WTC11 (cell line): ENCODE results near the gene KPNB1. TPM values are rescaled to one million over a fixed set of nuclear protein-coding genes. Genes with fewer than 3 reads are reported as not detected.
A peak's percentile ranks its signal among the peaks of the same experiment; 100 is the strongest.

Source experiments
- ATAC-seq: fragments of 200-7000 bp; cut with Tn5 transposase; 2 replicates; pipeline ENCODE4 v1.10.0; 2021; ENCODE audit warnings: mild to moderate bottlenecking, moderate library complexity
- CTCF ChIA-PET: fragments of 300-600 bp; sonication (Branson Sonifier 250); formaldehyde crosslinking; loops from one replicate; lab custom pipeline; 2021; ENCODE audit warnings: antibody characterized with exemption; lab: Charles Lee
- POLR2A ChIA-PET: fragments of 350-600 bp; sonication (Branson Sonifier 250); formaldehyde crosslinking; loops from one replicate; lab custom pipeline; 2021; ENCODE audit warnings: antibody characterized with exemption; lab: Charles Lee
- DNase-seq: peaks from one replicate; pipeline ENCODE4 v3.0.0; 2021; ENCODE audit warnings: low spot score
- H3K27ac Mint-ChIP-seq: 2 replicates; pipeline ENCODE4 v1.8.0; 2021; ENCODE audit warnings: mixed read lengths
- H3K27me3 Mint-ChIP-seq: 2 replicates; pipeline ENCODE4 v1.8.0; 2021; ENCODE audit warnings: low read depth, mild to moderate bottlenecking, moderate library complexity, mixed read lengths
- H3K36me3 Mint-ChIP-seq: 2 replicates; pipeline ENCODE4 v1.8.0; 2021; ENCODE audit warnings: mixed read lengths
- H3K4me1 Mint-ChIP-seq: 2 replicates; pipeline ENCODE4 v1.8.0; 2022; ENCODE audit warnings: mixed read lengths
- H3K4me3 Mint-ChIP-seq: 2 replicates; pipeline ENCODE4 v1.8.0; 2021; ENCODE audit warnings: mild to moderate bottlenecking, moderate library complexity, mixed read lengths
- H3K9me3 Mint-ChIP-seq: 2 replicates; pipeline ENCODE4 v1.8.0; 2021; ENCODE audit warnings: mixed read lengths
- ESRRA ChIP-seq: sonication (generic); formaldehyde crosslinking; IDR thresholded peaks from 2 replicates; pipeline ENCODE4 v1.8.1; 2022; ENCODE audit warnings: mild to moderate bottlenecking, missing genetic modification reagents, borderline replicate concordance
- FOXJ3 ChIP-seq: sonication (generic); formaldehyde crosslinking; IDR thresholded peaks from 2 replicates; pipeline ENCODE4 v1.9.0; 2021; ENCODE audit warnings: missing genetic modification reagents, mild to moderate bottlenecking, borderline replicate concordance
- FOXP1 ChIP-seq: sonication (generic); formaldehyde crosslinking; IDR thresholded peaks from 2 replicates; pipeline ENCODE4 v1.8.0; 2022; ENCODE audit warnings: missing genetic modification reagents, mild to moderate bottlenecking, moderate library complexity, borderline replicate concordance
- NFYB ChIP-seq: sonication (generic); formaldehyde crosslinking; conservative IDR thresholded peaks from 2 replicates; pipeline ENCODE4 v1.8.0; 2022; ENCODE audit warnings: low read depth, missing genetic modification reagents
- NR3C1 ChIP-seq: sonication (generic); formaldehyde crosslinking; conservative IDR thresholded peaks from 2 replicates; pipeline ENCODE4 v1.8.1; 2023; ENCODE audit warnings: low read depth, mild to moderate bottlenecking, missing genetic modification reagents
- RELA ChIP-seq: sonication (generic); formaldehyde crosslinking; IDR thresholded peaks from 2 replicates; pipeline ENCODE4 v1.8.1; 2022; ENCODE audit warnings: missing genetic modification reagents, mild to moderate bottlenecking, borderline replicate concordance
- SMAD3 ChIP-seq: sonication (generic); formaldehyde crosslinking; IDR thresholded peaks from 2 replicates; pipeline ENCODE4 v1.8.0; 2022; ENCODE audit warnings: missing genetic modification reagents, mild to moderate bottlenecking, borderline replicate concordance
- SMAD4 ChIP-seq: sonication (generic); formaldehyde crosslinking; IDR thresholded peaks from 2 replicates; pipeline ENCODE4 v1.8.0; 2022; ENCODE audit warnings: mild to moderate bottlenecking, missing genetic modification reagents
- TEAD1 ChIP-seq: sonication (generic); formaldehyde crosslinking; IDR thresholded peaks from 2 replicates; pipeline ENCODE4 v1.8.0; 2022; ENCODE audit warnings: mild to moderate bottlenecking, missing genetic modification reagents
- ZNF219 ChIP-seq: sonication (generic); formaldehyde crosslinking; IDR thresholded peaks from 2 replicates; pipeline ENCODE4 v1.8.0; 2023; ENCODE audit warnings: missing genetic modification reagents, mild to moderate bottlenecking, borderline replicate concordance
- ZNF317 ChIP-seq: sonication (generic); formaldehyde crosslinking; IDR thresholded peaks from 2 replicates; pipeline ENCODE4 v1.8.1; 2023; ENCODE audit warnings: low read depth, mild to moderate bottlenecking, moderate library complexity, missing genetic modification reagents, borderline replicate concordance
- ZNF423 ChIP-seq: fragments of 250-450 bp; sonication (Bioruptor Pico); IDR thresholded peaks from 2 replicates; pipeline ENCODE4 v2.1.2; 2022; ENCODE audit warnings: mild to moderate bottlenecking, moderate library complexity
- total RNA-seq: library from RNA; stranded (reverse); gene quantifications from 3 replicates; pipeline ENCODE4 v1.2.3, GENCODE V29; 2021
- TF ChIP-seq, protein P1 (sequence below): sonication (generic); formaldehyde crosslinking; conservative IDR thresholded peaks from 2 replicates; pipeline ENCODE4 v1.8.1; 2023; ENCODE audit warnings: mild to moderate bottlenecking, low read depth, missing genetic modification reagents, moderate library complexity
- TF ChIP-seq, protein P2 (sequence below): fragments of 250-450 bp; sonication (Bioruptor Pico); IDR thresholded peaks from 2 replicates; pipeline ENCODE4 v1.9.0; 2021; ENCODE audit warnings: mild to moderate bottlenecking
- TF ChIP-seq, protein P3 (sequence below): sonication (generic); formaldehyde crosslinking; IDR thresholded peaks from 2 replicates; pipeline ENCODE4 v1.8.0; 2022; ENCODE audit warnings: mild to moderate bottlenecking, missing genetic modification reagents
- TF ChIP-seq, protein P4 (sequence below): sonication (generic); formaldehyde crosslinking; IDR thresholded peaks from 2 replicates; pipeline ENCODE4 v1.8.1; 2023; ENCODE audit warnings: mild to moderate bottlenecking, missing genetic modification reagents
- TF ChIP-seq, protein P5 (sequence below): sonication (generic); formaldehyde crosslinking; IDR thresholded peaks from 2 replicates; pipeline ENCODE4 v1.8.1; 2022; ENCODE audit warnings: mild to moderate bottlenecking, moderate library complexity, missing genetic modification reagents
- TF ChIP-seq, protein P6 (sequence below): sonication (generic); formaldehyde crosslinking; IDR thresholded peaks from 2 replicates; pipeline ENCODE4 v1.8.1; 2022; ENCODE audit warnings: low read depth, mild to moderate bottlenecking, moderate library complexity, missing genetic modification reagents, borderline replicate concordance

The KPNB1 gene
- total RNA-seq, 1 experiment from 2014 or later = 506 TPM

DNA sequence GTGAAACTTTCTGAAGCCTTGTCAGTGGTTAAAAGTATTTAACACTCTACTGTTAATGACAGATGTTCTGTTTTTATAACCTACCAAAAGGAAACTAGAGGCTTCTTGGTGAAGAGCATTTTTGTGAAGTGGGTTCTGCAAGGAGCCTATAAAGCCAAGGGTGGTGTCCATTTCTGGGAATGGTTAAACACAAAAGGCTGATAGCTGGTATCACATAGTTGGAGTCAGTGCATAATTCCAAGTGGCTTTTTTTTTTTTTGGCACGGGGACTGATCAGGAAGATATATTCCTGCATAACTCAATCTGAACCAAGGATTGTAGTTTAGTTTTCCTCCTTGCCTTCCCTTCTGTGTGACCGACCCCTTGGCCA lies 27.6 kb upstream of the KPNB1 start:
- no peak for ATAC-seq
- TF ChIP-seq, protein P1, sequence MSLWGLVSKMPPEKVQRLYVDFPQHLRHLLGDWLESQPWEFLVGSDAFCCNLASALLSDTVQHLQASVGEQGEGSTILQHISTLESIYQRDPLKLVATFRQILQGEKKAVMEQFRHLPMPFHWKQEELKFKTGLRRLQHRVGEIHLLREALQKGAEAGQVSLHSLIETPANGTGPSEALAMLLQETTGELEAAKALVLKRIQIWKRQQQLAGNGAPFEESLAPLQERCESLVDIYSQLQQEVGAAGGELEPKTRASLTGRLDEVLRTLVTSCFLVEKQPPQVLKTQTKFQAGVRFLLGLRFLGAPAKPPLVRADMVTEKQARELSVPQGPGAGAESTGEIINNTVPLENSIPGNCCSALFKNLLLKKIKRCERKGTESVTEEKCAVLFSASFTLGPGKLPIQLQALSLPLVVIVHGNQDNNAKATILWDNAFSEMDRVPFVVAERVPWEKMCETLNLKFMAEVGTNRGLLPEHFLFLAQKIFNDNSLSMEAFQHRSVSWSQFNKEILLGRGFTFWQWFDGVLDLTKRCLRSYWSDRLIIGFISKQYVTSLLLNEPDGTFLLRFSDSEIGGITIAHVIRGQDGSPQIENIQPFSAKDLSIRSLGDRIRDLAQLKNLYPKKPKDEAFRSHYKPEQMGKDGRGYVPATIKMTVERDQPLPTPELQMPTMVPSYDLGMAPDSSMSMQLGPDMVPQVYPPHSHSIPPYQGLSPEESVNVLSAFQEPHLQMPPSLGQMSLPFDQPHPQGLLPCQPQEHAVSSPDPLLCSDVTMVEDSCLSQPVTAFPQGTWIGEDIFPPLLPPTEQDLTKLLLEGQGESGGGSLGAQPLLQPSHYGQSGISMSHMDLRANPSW (CRISPR knock-in tag) = no peak
- no peak for TF ChIP-seq SMAD3
- no peak for TF ChIP-seq ZNF423
- no peak for TF ChIP-seq RELA (CRISPR knock-in tag)
- TF ChIP-seq ZNF219 (CRISPR knock-in tag) = no peak
- no peak for TF ChIP-seq FOXP1 (CRISPR knock-in tag)
- TF ChIP-seq NFYB (CRISPR knock-in tag) = no peak
- CTCF ChIA-PET = no interaction called here
- POLR2A ChIA-PET = no interaction called here
- Mint-ChIP-seq H3K27me3 (no peaks in the 10 kb centered on the region), H3K4me3 (no peak overlapping the region), H3K9me3 (no peaks in the 10 kb centered on the region), H3K27ac (no peak overlapping the region), H3K4me1 (peaks cover 3% of the 10 kb centered on the region; the same call in 1 of the 2 replicates), H3K36me3 (peaks cover 40% of the 10 kb centered on the region)
- DNase-seq = no peak

DNA sequence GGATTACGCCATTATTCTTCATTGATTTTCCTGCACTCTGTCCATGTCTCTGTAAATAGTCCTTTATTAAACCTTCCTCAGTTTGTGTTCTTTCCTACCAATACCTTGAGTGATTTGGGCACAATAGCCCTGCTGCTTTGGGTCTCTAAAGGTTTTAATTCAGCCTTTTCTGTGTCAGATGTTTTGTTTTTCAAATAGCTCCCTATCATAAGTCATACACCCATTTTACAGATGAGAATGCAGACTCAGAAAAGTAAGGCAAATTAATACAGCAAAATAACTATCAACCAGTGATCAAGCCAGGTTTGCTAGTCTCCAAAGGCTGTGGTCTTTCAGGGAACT lies 25.0 kb upstream of the KPNB1 start:
- Mint-ChIP-seq H3K9me3 (no peaks in the 10 kb centered on the region), H3K4me3 (no peak overlapping the region), H3K27me3 (no peaks in the 10 kb centered on the region), H3K27ac (peak overlapping the region; percentile 29; the same call in 1 of the 2 replicates), H3K36me3 (peaks cover 22% of the 10 kb centered on the region), H3K4me1 (peaks cover 3% of the 10 kb centered on the region; the same call in 1 of the 2 replicates)
- CTCF ChIA-PET = interaction anchor here (1.0 to 1.3 kb wide), 3 partner anchors 8 to 25 kb away, joined by 3 to 4 read pairs (median 3); partner anchors contain the start of gene KPNB1
- POLR2A ChIA-PET = interaction anchor here (1.4 kb wide), 1 partner anchor 24 kb away, joined by 4 read pairs; no protein-coding TSS in a partner anchor
- no peak for TF ChIP-seq FOXJ3 (CRISPR knock-in tag)
- TF ChIP-seq, protein P2, sequence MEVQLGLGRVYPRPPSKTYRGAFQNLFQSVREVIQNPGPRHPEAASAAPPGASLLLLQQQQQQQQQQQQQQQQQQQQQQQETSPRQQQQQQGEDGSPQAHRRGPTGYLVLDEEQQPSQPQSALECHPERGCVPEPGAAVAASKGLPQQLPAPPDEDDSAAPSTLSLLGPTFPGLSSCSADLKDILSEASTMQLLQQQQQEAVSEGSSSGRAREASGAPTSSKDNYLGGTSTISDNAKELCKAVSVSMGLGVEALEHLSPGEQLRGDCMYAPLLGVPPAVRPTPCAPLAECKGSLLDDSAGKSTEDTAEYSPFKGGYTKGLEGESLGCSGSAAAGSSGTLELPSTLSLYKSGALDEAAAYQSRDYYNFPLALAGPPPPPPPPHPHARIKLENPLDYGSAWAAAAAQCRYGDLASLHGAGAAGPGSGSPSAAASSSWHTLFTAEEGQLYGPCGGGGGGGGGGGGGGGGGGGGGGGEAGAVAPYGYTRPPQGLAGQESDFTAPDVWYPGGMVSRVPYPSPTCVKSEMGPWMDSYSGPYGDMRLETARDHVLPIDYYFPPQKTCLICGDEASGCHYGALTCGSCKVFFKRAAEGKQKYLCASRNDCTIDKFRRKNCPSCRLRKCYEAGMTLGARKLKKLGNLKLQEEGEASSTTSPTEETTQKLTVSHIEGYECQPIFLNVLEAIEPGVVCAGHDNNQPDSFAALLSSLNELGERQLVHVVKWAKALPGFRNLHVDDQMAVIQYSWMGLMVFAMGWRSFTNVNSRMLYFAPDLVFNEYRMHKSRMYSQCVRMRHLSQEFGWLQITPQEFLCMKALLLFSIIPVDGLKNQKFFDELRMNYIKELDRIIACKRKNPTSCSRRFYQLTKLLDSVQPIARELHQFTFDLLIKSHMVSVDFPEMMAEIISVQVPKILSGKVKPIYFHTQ = no peak
- TF ChIP-seq, protein P3, sequence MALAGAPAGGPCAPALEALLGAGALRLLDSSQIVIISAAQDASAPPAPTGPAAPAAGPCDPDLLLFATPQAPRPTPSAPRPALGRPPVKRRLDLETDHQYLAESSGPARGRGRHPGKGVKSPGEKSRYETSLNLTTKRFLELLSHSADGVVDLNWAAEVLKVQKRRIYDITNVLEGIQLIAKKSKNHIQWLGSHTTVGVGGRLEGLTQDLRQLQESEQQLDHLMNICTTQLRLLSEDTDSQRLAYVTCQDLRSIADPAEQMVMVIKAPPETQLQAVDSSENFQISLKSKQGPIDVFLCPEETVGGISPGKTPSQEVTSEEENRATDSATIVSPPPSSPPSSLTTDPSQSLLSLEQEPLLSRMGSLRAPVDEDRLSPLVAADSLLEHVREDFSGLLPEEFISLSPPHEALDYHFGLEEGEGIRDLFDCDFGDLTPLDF (CRISPR knock-in tag) = no peak
- no peak for TF ChIP-seq ZNF317 (CRISPR knock-in tag)
- TF ChIP-seq, protein P4, sequence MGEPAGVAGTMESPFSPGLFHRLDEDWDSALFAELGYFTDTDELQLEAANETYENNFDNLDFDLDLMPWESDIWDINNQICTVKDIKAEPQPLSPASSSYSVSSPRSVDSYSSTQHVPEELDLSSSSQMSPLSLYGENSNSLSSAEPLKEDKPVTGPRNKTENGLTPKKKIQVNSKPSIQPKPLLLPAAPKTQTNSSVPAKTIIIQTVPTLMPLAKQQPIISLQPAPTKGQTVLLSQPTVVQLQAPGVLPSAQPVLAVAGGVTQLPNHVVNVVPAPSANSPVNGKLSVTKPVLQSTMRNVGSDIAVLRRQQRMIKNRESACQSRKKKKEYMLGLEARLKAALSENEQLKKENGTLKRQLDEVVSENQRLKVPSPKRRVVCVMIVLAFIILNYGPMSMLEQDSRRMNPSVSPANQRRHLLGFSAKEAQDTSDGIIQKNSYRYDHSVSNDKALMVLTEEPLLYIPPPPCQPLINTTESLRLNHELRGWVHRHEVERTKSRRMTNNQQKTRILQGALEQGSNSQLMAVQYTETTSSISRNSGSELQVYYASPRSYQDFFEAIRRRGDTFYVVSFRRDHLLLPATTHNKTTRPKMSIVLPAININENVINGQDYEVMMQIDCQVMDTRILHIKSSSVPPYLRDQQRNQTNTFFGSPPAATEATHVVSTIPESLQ = no peak
- TF ChIP-seq, protein P5, sequence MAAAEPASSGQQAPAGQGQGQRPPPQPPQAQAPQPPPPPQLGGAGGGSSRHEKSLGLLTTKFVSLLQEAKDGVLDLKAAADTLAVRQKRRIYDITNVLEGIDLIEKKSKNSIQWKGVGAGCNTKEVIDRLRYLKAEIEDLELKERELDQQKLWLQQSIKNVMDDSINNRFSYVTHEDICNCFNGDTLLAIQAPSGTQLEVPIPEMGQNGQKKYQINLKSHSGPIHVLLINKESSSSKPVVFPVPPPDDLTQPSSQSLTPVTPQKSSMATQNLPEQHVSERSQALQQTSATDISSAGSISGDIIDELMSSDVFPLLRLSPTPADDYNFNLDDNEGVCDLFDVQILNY = no peak
- TF ChIP-seq, protein P6, sequence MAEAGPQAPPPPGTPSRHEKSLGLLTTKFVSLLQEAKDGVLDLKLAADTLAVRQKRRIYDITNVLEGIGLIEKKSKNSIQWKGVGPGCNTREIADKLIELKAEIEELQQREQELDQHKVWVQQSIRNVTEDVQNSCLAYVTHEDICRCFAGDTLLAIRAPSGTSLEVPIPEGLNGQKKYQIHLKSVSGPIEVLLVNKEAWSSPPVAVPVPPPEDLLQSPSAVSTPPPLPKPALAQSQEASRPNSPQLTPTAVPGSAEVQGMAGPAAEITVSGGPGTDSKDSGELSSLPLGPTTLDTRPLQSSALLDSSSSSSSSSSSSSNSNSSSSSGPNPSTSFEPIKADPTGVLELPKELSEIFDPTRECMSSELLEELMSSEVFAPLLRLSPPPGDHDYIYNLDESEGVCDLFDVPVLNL = no peak
- no peak for TF ChIP-seq NR3C1 (CRISPR knock-in tag)
- TF ChIP-seq ESRRA (CRISPR knock-in tag) = no peak
- TF ChIP-seq TEAD1 (CRISPR knock-in tag) = no peak
- TF ChIP-seq SMAD4 (CRISPR knock-in tag) = no peak
- no peak for ATAC-seq
- no peak for DNase-seq
